ENCODE measurements around the gene NAA80.

NAA80 gene

DNA sequence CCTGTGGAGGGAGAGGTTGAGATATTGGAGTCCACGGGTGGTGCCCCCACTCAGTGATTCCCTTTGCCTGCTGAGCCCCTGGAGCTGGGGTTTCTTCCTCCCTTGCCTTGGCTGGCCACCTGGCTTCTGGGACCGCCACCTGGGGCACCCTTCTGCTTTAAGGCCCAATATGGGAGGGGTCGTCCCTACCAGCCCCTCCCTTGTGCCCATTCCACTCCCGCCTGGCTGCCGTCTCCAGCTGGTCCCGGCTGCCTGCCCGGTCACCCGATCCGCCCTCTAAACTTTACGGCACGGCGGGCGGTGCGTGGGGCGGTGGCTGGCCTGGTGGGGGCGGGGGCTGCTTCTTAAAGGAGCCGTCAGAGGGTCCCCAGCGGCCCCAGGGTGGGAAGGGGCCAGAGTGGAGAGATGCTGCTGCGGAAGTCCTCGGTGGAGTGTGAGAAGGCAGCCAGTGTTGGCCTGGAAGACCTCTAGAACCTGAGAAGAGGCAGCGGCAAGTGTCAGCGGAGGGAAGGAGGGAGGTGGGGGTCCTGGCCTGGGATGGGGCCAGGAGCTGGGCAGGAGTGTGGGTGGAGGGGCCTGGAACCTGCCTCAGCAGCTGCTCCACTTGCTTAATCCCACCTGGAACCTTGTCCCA lies 31.8 kb downstream of the NAA80 start:
- TF ChIP-seq, protein P1, sequence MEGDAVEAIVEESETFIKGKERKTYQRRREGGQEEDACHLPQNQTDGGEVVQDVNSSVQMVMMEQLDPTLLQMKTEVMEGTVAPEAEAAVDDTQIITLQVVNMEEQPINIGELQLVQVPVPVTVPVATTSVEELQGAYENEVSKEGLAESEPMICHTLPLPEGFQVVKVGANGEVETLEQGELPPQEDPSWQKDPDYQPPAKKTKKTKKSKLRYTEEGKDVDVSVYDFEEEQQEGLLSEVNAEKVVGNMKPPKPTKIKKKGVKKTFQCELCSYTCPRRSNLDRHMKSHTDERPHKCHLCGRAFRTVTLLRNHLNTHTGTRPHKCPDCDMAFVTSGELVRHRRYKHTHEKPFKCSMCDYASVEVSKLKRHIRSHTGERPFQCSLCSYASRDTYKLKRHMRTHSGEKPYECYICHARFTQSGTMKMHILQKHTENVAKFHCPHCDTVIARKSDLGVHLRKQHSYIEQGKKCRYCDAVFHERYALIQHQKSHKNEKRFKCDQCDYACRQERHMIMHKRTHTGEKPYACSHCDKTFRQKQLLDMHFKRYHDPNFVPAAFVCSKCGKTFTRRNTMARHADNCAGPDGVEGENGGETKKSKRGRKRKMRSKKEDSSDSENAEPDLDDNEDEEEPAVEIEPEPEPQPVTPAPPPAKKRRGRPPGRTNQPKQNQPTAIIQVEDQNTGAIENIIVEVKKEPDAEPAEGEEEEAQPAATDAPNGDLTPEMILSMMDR (IDR thresholded peaks at IDR 0.05; ENCODE audit: borderline replicate concordance, insufficient read depth, low read depth, low read length): no peak
- H3K4me3 ChIP-seq (ENCODE audit: low read depth, low read length): no peak overlapping the region

DNA sequence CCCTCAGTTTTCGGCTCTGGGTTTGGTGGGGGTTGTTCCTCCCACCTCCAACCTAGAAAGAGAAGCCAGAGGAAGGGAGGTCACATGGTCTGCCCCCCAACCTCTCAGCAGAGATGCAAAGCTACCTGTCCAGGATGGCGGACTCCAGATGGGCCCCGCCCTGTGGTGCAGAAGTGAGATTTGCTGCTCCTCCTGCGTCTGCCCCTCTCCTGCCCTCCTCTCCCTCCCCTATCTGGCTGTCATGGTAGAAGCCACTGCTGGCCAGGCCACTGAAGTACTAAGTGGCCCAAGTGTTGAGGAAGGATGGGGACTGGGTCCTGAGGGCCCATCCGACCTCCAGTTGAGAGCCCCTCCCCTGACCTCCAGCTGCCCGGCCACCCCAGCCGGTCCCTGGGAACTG lies 32.4 kb downstream of the NAA80 start:
- no peak overlapping the region for H3K4me3 ChIP-seq (ENCODE audit: low read depth, low read length)
- TF ChIP-seq, protein P1 (IDR thresholded peaks at IDR 0.05; ENCODE audit: borderline replicate concordance, insufficient read depth, low read depth, low read length): no peak

DNA sequence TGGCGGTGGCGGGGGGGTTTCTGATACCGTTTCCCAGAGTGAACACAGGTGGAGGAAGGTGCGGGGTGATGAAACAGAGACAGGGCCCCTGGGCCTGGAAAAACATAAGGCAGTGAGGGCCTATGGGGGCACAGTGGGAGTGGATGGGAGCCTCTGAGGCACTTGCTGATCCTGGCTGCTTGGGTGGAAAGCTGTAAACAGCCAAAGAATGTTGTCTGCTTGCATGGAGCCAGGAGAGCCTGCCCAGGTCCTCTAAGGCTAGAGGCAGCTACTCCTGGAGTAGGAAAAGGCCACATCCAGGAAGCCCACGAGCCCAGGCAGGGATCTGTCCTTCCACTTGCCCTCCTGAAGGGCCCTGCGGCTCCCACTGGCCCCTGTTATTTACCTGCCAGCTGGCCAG lies 33.2 kb downstream of the NAA80 start:
- TF ChIP-seq, protein P1 (IDR thresholded peaks at IDR 0.05; ENCODE audit: borderline replicate concordance, insufficient read depth, low read depth, low read length): no peak
- H3K4me3 ChIP-seq (ENCODE audit: low read depth, low read length): no peak overlapping the region

DNA sequence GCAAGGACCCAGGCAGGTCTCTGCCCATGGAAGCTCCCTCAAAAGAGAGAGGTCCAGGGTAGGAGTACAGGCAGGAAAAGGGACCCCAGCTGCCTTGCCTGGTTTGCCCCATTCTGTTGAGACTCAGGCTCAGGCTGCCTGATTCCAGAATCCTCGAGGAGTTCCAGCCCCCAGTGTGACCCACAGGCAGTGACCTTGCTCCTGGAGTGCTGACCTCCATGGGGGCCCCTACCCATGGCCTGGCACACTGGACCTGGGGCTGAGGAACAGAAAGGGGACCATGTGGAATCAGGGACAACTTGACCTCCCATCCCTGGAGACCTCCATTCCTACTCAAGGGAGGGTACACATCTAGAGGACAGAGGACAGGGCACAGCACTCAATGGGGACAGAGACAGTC lies 33.6 kb downstream of the NAA80 start:
- TF ChIP-seq, protein P1 (IDR thresholded peaks at IDR 0.05; ENCODE audit: borderline replicate concordance, insufficient read depth, low read depth, low read length): no peak
- no peak overlapping the region for H3K4me3 ChIP-seq (ENCODE audit: low read depth, low read length)

DNA sequence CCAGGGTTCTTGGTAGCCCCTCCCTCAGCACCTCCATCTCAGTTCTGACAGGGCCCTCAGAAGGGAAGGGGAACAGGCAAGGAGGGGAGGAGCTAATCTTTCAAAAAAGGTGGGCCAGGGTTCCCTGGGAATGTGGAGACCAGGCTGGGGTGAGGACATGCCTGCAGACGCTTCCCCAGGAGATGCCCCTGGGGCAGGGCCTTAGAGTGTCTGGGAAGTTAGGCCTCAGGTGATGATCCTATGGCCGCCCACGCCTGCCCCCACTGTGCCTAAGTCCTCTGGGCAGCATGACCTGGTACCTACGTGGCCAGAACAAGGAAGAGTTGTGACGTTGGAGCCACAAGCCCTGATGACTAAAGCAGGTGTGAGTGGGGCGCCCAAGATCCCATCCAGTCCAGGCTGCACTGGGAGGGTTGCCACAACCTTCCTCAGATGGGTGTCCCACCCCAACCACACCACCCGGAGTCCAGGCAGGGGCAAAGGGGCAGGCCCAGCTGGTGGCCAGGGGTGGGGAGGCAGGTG lies 34.2 kb downstream of the NAA80 start:
- TF ChIP-seq, protein P1 (IDR thresholded peaks at IDR 0.05; ENCODE audit: borderline replicate concordance, insufficient read depth, low read depth, low read length): no peak
- no peak overlapping the region for H3K4me3 ChIP-seq (ENCODE audit: low read depth, low read length)

DNA sequence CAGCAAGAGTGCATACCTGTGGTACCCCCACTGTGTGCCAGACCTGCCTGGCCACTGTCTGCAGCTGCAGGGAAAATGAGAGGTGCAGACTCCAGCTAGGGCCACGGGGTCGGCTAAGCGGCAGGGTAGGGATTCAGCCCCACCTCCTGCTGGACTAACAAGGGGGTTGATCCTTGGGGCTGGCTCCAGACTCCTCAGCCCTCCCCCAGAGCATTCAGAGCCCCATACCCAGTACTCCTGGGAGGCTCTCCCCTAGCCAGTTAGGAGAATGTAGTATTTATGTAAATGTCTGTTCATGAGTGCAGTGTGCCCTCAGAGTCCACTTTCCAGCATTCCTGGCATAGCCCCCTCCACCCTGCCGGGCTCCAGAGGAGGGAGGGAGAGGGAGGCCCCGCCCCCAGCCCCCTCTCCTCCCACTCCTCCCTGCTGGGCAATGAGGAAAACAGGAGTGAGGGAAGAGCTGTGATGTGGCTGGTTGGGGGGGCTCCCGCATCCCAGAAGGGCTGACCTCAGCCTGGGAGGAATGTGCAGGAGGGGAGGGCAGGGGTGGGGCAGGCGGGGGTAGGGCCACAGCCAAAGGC lies 34.7 kb downstream of the NAA80 start:
- TF ChIP-seq, protein P1 (IDR thresholded peaks at IDR 0.05; ENCODE audit: borderline replicate concordance, insufficient read depth, low read depth, low read length): no peak
- no peak overlapping the region for H3K4me3 ChIP-seq (ENCODE audit: low read depth, low read length)

All from GM12875 (cell line).